Vagina (tissue), 2 donors: ENCODE results near the gene CDCA3. TPM values are rescaled to one million over a fixed set of nuclear protein-coding genes. Genes with fewer than 3 reads are reported as not detected.
"Not testable (repeated sequence)": the region's sequence is repeated elsewhere in the genome, so short reads cannot be mapped to it uniquely, and the experiment has no call there.

ENCODE experiments used
- DNase-seq, 2 donors: peaks; one replicate each; pipeline ENCODE4 v3.0.0-alpha.2; 2017; ENCODE audit errors: extremely low spot score in 2 of 2
- H3K27ac ChIP-seq: fragments of 200-600 bp; sonication (generic); one replicate; pipeline ENCODE4 v1.5.1; 2019
- H3K27me3 ChIP-seq: fragments of 200-600 bp; sonication (generic); one replicate; pipeline ENCODE4 v1.5.1; 2019
- H3K36me3 ChIP-seq, 2 donors: fragments of 200-600 bp; sonication (generic); one replicate each; pipeline ENCODE4 v1.5.1; 2017 to 2019
- H3K4me1 ChIP-seq: fragments of 200-600 bp; sonication (generic); one replicate; pipeline ENCODE4 v1.5.1; 2019
- H3K4me3 ChIP-seq, 2 donors: fragments of 200-600 bp; sonication (generic); 1 replicate in 1 of 2; 2 replicates in 1 of 2; pipeline ENCODE4 v1.5.1; 2016 to 2019
- H3K9me3 ChIP-seq: fragments of 200-600 bp; sonication (generic); one replicate; pipeline ENCODE4 v1.5.1; 2019
- POLR2A ChIP-seq, 2 donors: fragments of 450-650 bp; IDR thresholded peaks; one replicate each; pipeline ENCODE4 v1.6.1; 2017; ENCODE audit warnings: antibody characterized with exemption in 2 of 2, mild to moderate bottlenecking in 2 of 2, moderate library complexity in 2 of 2
- POLR2AphosphoS5 ChIP-seq, 2 donors: sonication (generic); formaldehyde crosslinking; IDR thresholded peaks; one replicate each; pipeline ENCODE4 v1.9.0; 2017; ENCODE audit warnings: antibody characterized with exemption in 2 of 2, mild to moderate bottlenecking in 2 of 2, low read depth in 1 of 2; ENCODE audit not compliant: insufficient read depth in 1 of 2
- intact Hi-C: fragments of 100-400 bp; cut with DNase I; formaldehyde crosslinking; loops from one replicate; pipeline ENCODE4 v1.15.1; 2023
- total RNA-seq: library from RNA; depleted of rRNA; stranded (reverse); fragments of >200 nt; gene quantifications from one replicate; pipeline ENCODE4 v1.2.3, GENCODE V29; 2016
- TF ChIP-seq, protein P1 (sequence below), 3 experiments: fragments of 450-650 bp in 2 of 3; fragments of 200-600 bp in 1 of 3; sonication (generic) in 1 of 3; IDR thresholded peaks; one replicate each; pipeline ENCODE4 v1.5.1; 2017 to 2019; ENCODE audit warnings: antibody characterized with exemption in 3 of 3, mild to moderate bottlenecking in 2 of 3, moderate library complexity in 2 of 3

CDCA3 gene
- total RNA-seq, 1 donor from 2014 or later: 8.6 TPM

DNA sequence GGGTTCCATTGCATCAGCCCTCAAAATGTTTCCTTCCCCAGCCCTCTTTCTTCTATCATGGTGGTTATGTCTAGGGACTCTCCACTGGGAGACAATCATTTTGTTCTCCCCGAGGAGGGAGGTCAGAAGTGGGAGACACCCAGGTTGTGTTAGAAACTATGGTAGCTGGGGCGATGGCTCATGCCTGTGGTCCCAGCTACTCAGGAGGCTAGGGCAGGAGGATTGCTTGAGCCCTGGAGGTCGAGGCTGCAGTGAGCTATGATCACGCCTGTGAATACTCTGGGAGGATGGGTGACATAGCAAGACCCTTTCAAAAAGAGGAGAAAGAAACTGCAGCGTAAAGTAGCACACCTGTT lies 40.5 kb upstream of the CDCA3 start:
- H3K27me3 ChIP-seq: no peaks in the 10 kb centered on the region
- no peak for DNase-seq
- intact Hi-C loops: no loop called here
- no peaks in the 10 kb centered on the region for H3K9me3 ChIP-seq
- peaks cover 8% of the 10 kb centered on the region for H3K4me1 ChIP-seq
- no peak for TF ChIP-seq POLR2A (IDR thresholded peaks at IDR 0.05)
- TF ChIP-seq, protein P1, sequence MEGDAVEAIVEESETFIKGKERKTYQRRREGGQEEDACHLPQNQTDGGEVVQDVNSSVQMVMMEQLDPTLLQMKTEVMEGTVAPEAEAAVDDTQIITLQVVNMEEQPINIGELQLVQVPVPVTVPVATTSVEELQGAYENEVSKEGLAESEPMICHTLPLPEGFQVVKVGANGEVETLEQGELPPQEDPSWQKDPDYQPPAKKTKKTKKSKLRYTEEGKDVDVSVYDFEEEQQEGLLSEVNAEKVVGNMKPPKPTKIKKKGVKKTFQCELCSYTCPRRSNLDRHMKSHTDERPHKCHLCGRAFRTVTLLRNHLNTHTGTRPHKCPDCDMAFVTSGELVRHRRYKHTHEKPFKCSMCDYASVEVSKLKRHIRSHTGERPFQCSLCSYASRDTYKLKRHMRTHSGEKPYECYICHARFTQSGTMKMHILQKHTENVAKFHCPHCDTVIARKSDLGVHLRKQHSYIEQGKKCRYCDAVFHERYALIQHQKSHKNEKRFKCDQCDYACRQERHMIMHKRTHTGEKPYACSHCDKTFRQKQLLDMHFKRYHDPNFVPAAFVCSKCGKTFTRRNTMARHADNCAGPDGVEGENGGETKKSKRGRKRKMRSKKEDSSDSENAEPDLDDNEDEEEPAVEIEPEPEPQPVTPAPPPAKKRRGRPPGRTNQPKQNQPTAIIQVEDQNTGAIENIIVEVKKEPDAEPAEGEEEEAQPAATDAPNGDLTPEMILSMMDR (IDR thresholded peaks at IDR 0.05): no peak
- no peak for TF ChIP-seq POLR2AphosphoS5 (IDR thresholded peaks at IDR 0.05; ENCODE audit: insufficient read depth in 1 of 2, low read depth in 1 of 2)
- H3K36me3 ChIP-seq: no peaks in the 10 kb centered on the region
- peak overlapping the region; percentile 93 for H3K27ac ChIP-seq
- peak overlapping the region; percentile 49 to 51 for H3K4me3 ChIP-seq

- H3K4me3 ChIP-seq: peak overlapping the region; percentile 49 to 51
- H3K9me3 ChIP-seq: no peaks in the 10 kb centered on the region
- H3K27ac ChIP-seq: peak overlapping the region; percentile 93
- peaks cover 8% of the 10 kb centered on the region for H3K4me1 ChIP-seq
- TF ChIP-seq POLR2A (IDR thresholded peaks at IDR 0.05) (peak in 1 of 2 donors; percentile 65), POLR2AphosphoS5 (IDR thresholded peaks at IDR 0.05; ENCODE audit: insufficient read depth in 1 of 2, low read depth in 1 of 2) (peak in 1 of 2 donors; percentile 87)
- TF ChIP-seq, protein P1 (IDR thresholded peaks at IDR 0.05): peak; percentile 83 to 98 (median 93)
- intact Hi-C loops: no loop called here
- no peaks in the 10 kb centered on the region for H3K36me3 ChIP-seq
- peak in 1 of 2 donors; percentile 96 for DNase-seq
- no peaks in the 10 kb centered on the region for H3K27me3 ChIP-seq
Measured at GRCh38 chr12:6890789-6891645, 39.9 kb upstream of the CDCA3 start.

DNA sequence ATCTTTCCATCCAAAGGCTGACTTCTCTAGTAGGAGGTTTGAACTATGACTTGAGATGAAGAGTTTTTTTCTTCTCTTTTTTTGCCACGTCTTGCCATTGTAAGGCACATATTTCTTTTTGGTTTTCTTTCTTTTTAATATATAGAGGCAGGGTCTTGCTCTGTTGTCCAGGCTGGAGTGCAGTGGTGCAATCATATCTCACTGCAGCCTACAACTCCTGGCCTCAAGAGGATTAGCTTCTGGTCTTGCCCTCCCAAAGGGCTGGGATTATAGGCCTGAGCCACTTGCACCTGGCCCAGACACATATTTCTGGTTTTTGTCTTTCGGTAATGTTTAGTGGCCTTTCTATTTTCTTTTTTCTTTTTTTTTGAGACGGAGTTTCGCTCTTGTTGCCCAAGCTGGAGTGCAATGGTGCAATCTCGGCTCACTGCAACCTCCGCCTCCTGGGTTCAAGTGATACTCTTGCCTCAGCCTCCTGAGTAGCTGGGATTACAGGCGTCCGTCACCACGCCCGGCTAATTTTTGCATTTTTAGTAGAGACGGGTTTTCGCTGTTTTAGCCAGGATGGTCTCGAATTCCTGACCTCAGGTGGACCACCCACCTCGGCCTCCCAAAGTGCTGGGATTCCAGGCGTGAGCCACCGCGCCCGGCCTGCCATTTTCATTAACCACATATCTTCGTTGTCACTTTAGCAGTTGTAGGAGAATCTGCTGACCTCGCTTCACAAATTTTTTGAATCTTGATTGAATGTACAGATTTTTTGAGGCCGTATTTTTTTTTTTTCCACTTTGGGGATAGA lies 38.9 kb upstream of the CDCA3 start:
- intact Hi-C loops, H3K9me3 ChIP-seq, H3K36me3 ChIP-seq, H3K4me1 ChIP-seq, H3K27me3 ChIP-seq, H3K4me3 ChIP-seq, DNase-seq: not testable (repeated sequence)
- peak overlapping the region; percentile 93 for H3K27ac ChIP-seq

DNA sequence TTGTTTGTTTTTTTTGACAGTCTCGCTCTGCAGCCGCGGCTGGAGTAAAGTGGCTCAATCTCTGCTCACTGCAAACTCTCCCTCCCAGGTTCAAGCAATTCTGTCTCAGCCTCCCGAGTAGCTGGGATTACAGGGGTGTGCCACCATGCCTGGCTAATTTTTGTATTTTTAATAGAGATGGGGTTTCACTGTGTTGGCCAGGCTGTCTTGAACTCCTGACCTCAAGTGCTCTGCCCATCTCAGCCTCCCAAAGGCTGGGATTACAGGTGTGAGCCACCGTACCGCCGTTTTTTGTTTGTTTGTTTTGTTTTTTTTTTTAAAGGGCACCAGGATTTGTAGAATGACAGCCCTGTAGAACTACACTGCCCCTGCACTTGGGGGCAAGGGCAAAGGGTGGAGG lies 37.7 kb upstream of the CDCA3 start:
- H3K27me3 ChIP-seq, H3K9me3 ChIP-seq, H3K27ac ChIP-seq, DNase-seq, H3K4me3 ChIP-seq, H3K4me1 ChIP-seq, intact Hi-C loops: not testable (repeated sequence)
- H3K36me3 ChIP-seq: peaks cover 0 to 14% of the 10 kb centered on the region in 2 donors

- no peak overlapping the region for H3K27ac ChIP-seq
- no peak overlapping the region for H3K4me3 ChIP-seq
- TF ChIP-seq POLR2A (IDR thresholded peaks at IDR 0.05): no peak
- intact Hi-C loops: no loop called here
- no peaks in the 10 kb centered on the region for H3K9me3 ChIP-seq
- H3K27me3 ChIP-seq: no peaks in the 10 kb centered on the region
- H3K4me1 ChIP-seq: peaks cover 8% of the 10 kb centered on the region
- no peak for DNase-seq
- peaks cover 0 to 16% of the 10 kb centered on the region in 2 donors for H3K36me3 ChIP-seq
Measured at GRCh38 chr12:6888360-6888759, 37.3 kb upstream of the CDCA3 start.

DNA sequence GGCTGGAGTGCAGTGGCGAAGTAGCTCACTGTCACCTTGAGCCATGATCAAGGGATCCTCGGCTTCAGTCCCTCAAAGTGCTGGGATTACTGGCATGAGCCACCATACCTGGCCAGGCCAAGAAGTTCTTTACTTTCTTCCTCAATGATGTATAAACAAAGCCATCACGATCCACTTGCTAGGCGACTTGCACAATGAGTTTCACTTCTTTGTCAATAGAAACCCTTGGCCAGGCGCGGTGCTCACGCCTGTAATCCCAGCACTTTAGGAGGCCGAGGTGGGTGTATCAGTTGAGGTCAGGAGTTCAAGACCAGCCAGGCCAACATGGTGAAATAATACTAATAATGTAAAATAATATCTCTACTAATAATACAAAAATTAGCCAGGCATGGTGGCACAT lies 36.4 kb upstream of the CDCA3 start:
- intact Hi-C loops: no loop called here
- Histone ChIP-seq H3K27me3 (no peaks in the 10 kb centered on the region), H3K4me3 (no peak overlapping the region), H3K36me3 (peaks cover 0 to 16% of the 10 kb centered on the region in 2 donors), H3K4me1 (peaks cover 8% of the 10 kb centered on the region), H3K27ac (no peak overlapping the region), H3K9me3 (no peaks in the 10 kb centered on the region)
- no peak for DNase-seq
- TF ChIP-seq POLR2A (IDR thresholded peaks at IDR 0.05) (no peak), POLR2AphosphoS5 (IDR thresholded peaks at IDR 0.05; ENCODE audit: insufficient read depth in 1 of 2, low read depth in 1 of 2) (no peak)
- TF ChIP-seq, protein P1 (IDR thresholded peaks at IDR 0.05): no peak

- DNase-seq, H3K4me1 ChIP-seq, H3K9me3 ChIP-seq, H3K4me3 ChIP-seq, H3K27ac ChIP-seq, H3K27me3 ChIP-seq, intact Hi-C loops: not testable (repeated sequence)
- H3K36me3 ChIP-seq: peaks cover 0 to 16% of the 10 kb centered on the region in 2 donors
Measured at GRCh38 chr12:6886206-6886999, 35.3 kb upstream of the CDCA3 start.
